GM19099 (cell line): Measurements from ENCODE around the gene ALG2.

Experiments used
- POLR2A ChIP-seq: IDR thresholded peaks from 3 replicates; pipeline ENCODE4 v1.6.1; 2011; ENCODE audit warnings: low read depth; ENCODE audit not compliant: insufficient read length; ENCODE audit errors: extremely low read depth

ALG2 gene

DNA sequence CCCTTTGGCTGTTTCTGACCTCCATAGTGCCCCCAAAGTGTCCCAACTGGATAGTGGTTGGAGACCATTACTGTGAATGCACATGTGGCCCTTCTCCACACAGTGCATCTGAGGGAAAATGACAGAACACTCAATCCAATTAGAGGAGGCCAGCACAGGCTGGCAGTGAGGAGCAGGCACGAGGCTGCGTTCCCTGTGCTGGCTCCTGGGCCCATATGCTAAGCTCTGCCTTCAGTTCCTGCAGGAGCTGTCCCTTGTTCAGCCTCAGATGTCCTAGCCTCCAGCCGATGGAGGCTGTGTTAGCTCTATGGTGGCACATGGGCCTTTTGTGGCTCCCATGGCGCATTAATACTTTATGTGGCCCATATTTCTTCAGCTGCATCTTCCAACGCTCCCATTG lies 35.8 kb downstream of the ALG2 start:
- TF ChIP-seq POLR2A: no peak

DNA sequence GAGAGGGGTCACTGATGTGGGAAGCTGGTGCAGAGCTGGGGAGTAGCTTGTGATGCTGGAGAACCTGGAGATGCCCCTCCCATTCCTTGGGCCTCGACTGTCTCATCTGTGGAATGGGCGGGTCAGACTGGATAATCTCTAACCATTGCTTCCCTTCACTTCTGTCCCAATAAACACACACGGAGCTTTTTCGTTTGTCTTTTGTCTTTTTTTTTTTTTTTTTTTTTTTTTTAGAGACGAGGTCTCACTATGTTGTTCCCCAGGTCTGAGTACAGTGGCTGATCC lies 36.5 kb downstream of the ALG2 start:
- TF ChIP-seq POLR2A: no peak

DNA sequence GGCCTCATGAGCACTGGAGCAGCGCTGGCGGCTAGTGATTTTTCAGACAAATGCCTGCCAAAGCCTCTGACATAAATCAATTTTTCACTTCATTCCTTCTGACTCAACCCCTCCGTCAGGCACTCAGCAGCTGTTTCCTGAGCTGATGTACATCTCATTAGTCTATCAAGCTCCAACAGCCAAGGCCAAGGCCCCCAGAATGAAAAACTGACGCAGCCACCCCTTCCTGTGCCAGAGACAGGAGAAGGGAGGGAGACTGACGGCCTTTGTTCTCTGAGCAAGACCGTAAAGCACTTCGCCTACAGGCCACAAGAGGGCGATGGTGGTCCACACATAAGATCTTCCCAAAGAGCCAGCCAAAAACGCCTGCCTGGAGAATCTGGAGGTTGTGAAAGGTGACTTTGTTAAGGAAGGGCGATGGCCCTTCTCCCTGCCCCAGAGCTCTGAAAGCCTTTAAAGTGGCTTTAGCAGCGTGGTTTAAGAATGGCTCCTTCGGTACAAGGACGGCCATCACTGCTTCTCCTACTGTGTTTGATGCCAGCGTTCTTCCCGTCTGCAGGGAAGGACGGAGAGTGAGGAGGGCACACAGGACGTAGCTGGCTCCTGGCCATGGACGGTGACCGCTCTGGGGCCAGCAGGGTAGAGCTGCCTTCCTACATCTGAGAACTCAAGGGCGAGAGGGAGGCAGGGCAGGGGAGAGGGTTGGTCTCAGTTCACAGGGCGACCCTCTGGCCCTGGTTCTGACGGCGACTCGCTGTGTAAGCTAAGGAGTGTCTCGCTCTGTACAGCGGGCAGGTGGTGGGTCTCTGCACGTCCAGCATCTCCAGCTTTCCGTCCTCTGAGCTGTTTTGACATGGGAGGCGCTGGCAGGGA lies 37.0 kb downstream of the ALG2 start:
- peak; percentile 25 for TF ChIP-seq POLR2A

DNA sequence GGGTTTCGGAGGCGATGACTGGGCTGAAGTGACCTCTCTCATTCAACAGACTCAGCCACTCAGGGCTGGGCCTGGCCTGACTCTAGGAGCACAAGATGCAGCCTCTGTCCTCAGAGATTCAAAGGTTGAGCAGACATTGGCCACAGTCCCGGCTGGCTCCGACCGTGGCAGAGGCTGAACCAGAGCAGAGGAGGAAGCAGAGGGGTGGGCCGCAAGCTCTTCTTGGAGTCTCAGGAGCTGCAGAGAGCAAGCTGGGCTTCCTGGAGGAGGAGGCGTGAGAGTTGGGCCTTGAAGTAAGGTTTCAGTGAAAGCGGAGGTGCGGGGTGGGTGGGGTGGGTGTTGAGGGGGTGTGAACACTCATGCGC lies 37.6 kb downstream of the ALG2 start:
- TF ChIP-seq POLR2A: no peak

DNA sequence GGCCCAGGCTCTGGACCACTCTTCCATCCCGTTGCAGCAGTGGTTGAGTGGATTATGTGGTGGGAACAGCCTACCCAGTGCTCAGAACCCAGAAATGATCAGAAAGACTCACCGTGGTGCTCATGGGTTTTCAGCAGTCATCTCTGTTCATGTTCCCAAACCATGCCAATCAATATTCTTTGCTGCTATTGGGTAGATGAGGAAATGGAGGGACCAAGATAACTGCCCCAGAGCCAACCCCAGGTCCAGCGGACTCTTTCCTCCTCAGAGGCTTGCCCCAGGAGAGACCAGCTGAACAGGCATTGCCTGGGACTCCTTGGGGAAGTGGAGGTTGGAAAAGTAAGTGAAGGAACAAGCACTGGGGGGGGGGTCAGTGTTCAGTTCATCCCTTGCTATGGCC lies 38.1 kb downstream of the ALG2 start:
- no peak for TF ChIP-seq POLR2A

DNA sequence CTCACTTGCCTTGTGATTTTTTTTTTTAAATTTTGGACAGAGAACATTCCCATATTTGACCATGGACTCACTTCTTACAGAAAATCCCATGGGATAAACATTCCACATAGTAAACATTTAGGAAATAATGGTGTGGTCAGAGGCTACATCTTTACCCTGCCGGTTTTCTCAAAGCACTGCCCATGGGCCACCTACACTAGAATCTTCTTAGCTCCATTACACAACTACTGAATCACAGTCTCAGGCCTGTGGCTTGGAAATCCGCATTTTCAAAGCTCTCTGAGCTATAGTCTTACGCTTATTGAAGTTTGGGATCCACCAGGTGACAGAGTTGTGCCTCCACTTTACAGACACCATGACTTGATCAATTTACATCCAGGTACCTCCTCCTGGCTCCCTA lies 39.4 kb downstream of the ALG2 start:
- no peak for TF ChIP-seq POLR2A

DNA sequence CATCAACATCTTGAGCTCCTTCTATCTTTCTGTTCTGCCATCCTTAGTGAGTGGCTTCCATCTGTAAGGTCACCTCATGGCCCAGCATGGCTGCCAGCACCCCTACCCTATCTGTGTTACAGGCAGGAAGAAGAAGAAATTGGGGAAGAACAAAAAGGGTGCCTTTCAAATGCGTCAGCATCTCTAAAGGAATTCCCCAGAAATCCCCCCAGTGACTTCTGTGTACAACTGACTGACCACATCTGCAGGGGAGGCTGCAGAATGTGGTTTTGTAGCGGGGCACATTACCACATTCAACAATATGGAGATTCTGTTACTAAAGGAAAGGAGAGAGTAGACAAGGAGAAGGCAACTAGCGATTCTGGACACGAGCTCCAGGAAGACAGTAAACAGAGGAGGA lies 40.1 kb downstream of the ALG2 start:
- TF ChIP-seq POLR2A: no peak

DNA sequence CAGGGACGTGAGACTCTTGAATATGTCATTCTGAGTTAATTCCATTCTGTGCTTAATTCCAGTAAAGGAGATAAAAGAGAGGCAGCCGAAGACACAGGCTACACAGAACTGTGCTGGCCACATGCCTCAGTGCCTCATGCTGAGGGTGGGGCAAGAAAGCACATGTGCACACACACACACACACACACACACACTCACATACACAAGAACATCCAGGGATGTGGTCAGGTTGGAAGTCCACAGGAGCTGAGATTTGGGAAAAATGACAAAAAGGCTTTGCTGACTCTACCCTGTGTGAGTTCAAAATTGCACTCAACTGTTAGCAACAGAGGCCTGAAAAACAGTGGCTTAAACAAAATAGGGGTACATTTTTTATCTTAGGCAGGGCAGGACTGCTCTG lies 40.5 kb downstream of the ALG2 start:
- no peak for TF ChIP-seq POLR2A

DNA sequence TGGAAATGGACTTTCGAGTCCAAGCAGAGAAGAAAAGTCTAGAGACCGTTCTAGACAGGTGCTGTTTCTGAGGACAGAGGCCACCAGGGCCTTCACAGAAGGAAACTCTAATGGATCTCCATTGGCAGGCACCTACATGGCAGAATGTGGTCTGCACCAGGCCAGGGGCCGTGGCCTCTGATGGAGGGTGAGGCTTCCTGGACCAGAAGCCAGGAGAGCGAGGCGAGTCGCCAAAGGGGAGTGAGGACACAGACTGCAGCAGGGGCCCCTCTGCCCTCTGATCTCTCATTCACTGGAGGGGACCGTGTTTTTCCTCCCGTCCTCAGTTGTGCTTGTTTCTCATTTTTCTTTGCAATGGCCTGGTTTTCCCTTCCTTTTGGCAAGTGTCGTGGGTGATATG lies 41.1 kb downstream of the ALG2 start:
- TF ChIP-seq POLR2A: no peak

DNA sequence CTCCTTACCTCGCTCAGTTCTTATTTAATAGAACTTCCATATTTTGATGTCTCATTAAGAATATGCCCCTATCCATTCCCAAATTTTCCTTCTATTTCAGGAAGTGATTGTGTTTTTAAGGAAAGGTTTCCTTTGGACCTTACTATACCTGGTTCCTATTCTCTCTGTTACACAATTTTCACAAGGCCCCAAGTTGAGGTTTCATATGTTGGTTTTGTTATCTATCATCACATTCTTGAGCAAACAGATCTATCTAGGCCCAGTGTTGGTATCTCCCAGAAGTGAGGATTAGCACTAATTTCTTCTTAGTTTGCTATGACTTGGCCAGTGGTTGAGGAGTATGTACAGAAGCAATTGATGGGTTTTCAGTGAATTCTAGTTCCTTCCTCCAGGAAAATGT lies 41.5 kb downstream of the ALG2 start:
- TF ChIP-seq POLR2A: no peak

DNA sequence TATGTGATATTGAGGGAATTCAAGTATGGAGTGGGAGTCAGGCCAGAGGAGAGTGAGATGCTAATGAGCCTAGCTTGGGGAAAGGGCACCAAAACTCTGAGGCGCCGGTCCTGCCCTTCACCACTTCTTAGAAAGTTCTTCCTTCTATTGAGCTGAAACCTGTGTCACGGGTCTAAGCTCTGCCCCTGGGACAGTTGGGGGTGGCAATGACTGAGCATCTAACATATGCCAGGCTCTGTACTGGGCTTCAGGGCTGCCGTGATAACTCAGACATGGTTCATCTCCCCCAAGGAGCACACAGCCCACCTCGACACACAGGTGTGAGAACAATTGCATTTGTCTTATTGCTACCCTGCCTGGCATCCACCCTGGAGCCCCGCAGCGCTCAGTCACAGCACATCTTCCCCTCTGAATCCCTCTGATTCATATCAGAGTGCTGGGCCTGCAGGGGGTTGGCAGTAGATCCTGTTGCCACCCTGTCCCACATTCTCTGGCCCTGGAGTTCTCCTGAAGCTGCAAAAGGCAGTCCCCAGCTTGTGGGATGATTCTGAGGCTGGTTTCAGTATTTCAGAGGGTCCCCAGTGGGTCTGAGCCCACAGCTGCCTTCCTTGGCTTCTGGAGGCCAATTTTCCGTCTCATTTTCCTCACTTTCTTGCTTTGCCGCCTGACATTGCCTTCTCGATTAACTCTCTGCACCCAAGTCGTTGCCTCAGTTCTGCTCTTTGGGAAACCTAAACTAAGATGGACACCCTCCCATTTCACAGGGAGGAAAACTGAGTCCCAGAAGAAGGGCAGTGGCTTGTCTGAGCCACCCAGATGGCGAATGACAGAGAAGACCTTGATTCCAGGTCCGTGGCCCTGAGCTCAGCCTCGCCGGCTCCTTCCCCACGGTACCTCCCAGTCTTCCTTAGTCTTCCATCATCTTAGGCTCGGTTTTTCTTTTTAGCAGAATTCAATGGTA lies 42.5 kb downstream of the ALG2 start:
- no peak for TF ChIP-seq POLR2A

DNA sequence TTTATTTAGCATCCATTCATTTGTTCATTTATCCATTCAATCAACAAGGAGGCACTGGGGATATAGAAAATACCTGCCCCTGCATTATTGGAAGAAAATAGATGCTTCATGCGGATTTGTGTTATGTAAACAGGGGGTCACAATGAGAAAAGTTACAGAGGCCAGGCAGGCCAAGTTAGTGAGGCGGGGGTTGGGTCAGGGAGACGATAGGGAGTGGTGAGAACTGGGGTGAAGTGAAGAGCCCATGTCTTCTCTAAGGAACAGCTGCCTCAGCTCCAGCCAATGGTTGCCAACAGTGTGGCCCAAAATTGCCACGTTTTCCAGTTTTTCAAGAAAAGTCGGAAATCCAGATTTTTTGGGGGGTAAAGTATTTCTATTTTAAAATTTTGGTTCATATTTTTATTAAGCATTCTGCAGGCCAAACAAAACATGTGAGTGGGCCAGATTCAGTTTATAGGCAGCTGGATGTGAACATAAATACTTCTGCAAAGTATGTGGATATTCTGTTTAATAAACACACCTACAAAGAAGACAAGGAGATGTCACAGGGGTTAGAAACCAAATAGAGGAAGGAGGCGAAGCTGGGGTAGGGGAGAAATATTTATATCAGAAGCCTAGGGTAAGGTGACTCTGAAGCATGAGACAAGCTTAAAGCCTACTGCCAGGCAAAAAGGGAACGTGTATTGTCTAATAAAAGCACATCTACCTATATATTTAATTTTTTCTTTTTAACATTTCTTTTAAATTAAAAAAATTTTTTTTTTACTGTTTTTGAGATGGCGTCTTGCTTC lies 44.0 kb downstream of the ALG2 start:
- no peak for TF ChIP-seq POLR2A

DNA sequence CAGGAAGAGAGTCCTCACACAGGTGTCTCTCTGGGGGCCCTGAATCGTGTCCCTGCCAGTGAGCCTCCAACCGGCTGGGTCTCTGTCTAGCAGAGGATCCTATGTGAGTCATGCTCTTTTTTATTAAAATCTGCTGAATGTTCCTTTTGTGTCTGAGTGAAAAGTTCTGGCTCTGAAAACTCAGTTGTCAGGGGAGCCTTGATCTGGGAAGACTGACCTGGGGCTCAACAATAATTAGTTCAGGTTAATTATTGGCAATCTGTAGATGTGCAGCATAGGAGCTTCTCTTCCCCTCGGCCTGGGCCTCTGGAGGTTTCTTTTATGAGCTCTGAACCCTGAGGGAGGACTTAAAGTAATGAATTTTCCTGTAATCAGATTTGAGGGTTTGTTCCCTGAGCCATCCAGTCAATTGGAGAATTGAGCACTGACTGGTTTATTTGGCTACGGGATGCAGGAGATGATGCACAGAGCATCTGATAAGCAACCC lies 45.2 kb downstream of the ALG2 start:
- no peak for TF ChIP-seq POLR2A

DNA sequence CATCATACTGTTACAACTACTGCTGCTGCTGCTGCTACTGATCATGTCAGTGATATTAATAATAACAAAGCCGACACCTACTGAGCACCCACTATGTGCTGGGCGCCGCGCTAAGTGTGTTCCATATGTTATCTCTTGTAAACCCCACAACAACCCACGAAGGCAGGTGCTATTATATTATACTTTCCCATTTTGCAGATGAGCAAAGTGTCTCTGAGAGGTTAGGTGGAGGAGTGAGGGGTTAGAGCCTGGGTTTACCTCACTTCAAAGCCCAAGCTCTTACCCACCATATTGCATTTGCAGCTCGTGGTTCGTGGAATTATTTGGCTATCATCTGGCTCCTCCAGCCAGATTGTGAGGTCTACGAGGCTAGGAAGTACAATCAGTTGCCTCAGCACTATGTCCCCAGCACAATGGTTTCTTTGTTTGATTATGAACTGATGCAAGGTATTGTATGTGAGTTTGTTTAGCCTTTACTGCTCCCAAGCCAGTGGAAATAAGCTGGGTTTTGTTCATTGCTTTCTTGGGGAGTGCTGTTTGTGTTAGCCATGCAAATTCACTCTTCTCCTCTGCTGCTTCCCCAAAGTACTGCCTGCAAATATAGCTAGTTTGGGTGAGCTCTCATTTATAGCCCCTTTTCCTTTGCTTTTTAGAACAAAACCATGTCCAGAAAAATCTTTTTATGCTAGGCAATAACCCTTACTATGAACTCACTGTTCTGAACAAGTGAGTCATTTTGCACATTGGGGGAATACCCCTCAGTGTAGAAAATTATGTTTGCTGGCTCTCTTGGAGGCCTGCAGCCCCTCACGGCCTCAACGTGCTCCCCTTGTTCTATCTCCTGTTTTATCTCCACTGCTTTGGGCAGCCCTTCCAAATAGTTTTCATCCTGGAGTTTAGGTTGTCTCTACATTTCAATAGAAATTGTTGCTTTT lies 47.9 kb downstream of the ALG2 start:
- TF ChIP-seq POLR2A: no peak
